Dendritic cell treated with granulocyte-macrophage colony-stimulating factor and Interleukin-4, amounts not matched to agents 40 ng/mL and 50 ng/mL, for 4 days (primary cell): ENCODE data around the gene ZBTB16.

ENCODE experiments used
- H3K27ac Mint-ChIP-seq: one replicate; pipeline ENCODE4 v1.8.0; 2022; ENCODE audit warnings: mild to moderate bottlenecking, mixed read lengths
- H3K27me3 Mint-ChIP-seq: one replicate; pipeline ENCODE4 v1.8.0; 2022; ENCODE audit warnings: mild to moderate bottlenecking, mixed read lengths
- H3K36me3 Mint-ChIP-seq: one replicate; pipeline ENCODE4 v1.8.0; 2022; ENCODE audit warnings: low read depth, mixed read lengths
- H3K4me1 Mint-ChIP-seq: one replicate; pipeline ENCODE4 v1.8.0; 2022; ENCODE audit warnings: low read depth, mixed read lengths
- H3K4me3 Mint-ChIP-seq: one replicate; pipeline ENCODE4 v1.8.0; 2022; ENCODE audit warnings: mild to moderate bottlenecking, moderate library complexity, mixed read lengths
- H3K9me3 Mint-ChIP-seq: one replicate; pipeline ENCODE4 v1.8.0; 2022; ENCODE audit warnings: mixed read lengths
- intact Hi-C: fragments of 100-400 bp; cut with micrococcal nuclease; formaldehyde crosslinking; loops from one replicate; pipeline ENCODE4 v1.15.0; 2022

The ZBTB16 gene

GRCh38 chr11:114152162-114152561 lies 92.7 kb downstream of the ZBTB16 start:
- Mint-ChIP-seq H3K9me3 (no peaks in the 10 kb centered on the region), H3K27me3 (no peaks in the 10 kb centered on the region), H3K4me1 (peaks cover 42% of the 10 kb centered on the region), H3K27ac (no peak overlapping the region), H3K36me3 (no peaks in the 10 kb centered on the region), H3K4me3 (no peak overlapping the region)
- intact Hi-C loops: no loop called here

GRCh38 chr11:114152785-114153184 lies 93.3 kb downstream of the ZBTB16 start:
- no peak overlapping the region for H3K4me3 Mint-ChIP-seq
- peaks cover 48% of the 10 kb centered on the region for H3K4me1 Mint-ChIP-seq
- intact Hi-C loops: no loop called here
- peaks cover 1% of the 10 kb centered on the region for H3K27me3 Mint-ChIP-seq
- no peak overlapping the region for H3K27ac Mint-ChIP-seq
- H3K9me3 Mint-ChIP-seq: no peaks in the 10 kb centered on the region
- H3K36me3 Mint-ChIP-seq: no peaks in the 10 kb centered on the region

GRCh38 chr11:114153224-114153623 lies 93.7 kb downstream of the ZBTB16 start:
- Mint-ChIP-seq H3K27me3 (peaks cover 1% of the 10 kb centered on the region), H3K9me3 (no peaks in the 10 kb centered on the region), H3K36me3 (no peaks in the 10 kb centered on the region), H3K4me3 (no peak overlapping the region), H3K27ac (no peak overlapping the region), H3K4me1 (peaks cover 53% of the 10 kb centered on the region)
- intact Hi-C loops: no loop called here

- H3K4me3 Mint-ChIP-seq: no peak overlapping the region
- H3K27me3 Mint-ChIP-seq: peaks cover 1% of the 10 kb centered on the region
- no peaks in the 10 kb centered on the region for H3K36me3 Mint-ChIP-seq
- no peaks in the 10 kb centered on the region for H3K9me3 Mint-ChIP-seq
- intact Hi-C loops: loop anchor here (5.0 kb wide), 1 partner anchor 103 kb away; no protein-coding TSS in a partner anchor
- H3K27ac Mint-ChIP-seq: no peak overlapping the region
- H3K4me1 Mint-ChIP-seq: peaks cover 61% of the 10 kb centered on the region
These were observed 94.9 kb downstream of the ZBTB16 start for GRCh38 chr11:114154271-114155047.

- no peaks in the 10 kb centered on the region for H3K9me3 Mint-ChIP-seq
- H3K27me3 Mint-ChIP-seq: peaks cover 1% of the 10 kb centered on the region
- H3K4me3 Mint-ChIP-seq: no peak overlapping the region
- H3K27ac Mint-ChIP-seq: no peak overlapping the region
- H3K36me3 Mint-ChIP-seq: no peaks in the 10 kb centered on the region
- intact Hi-C loops: loop anchor here (5.0 kb wide), 1 partner anchor 102 kb away; no protein-coding TSS in a partner anchor
- peaks cover 67% of the 10 kb centered on the region for H3K4me1 Mint-ChIP-seq
These were observed 95.6 kb downstream of the ZBTB16 start for GRCh38 chr11:114155116-114155515.

GRCh38 chr11:114156131-114156581 lies 96.6 kb downstream of the ZBTB16 start:
- no peak overlapping the region for H3K27ac Mint-ChIP-seq
- H3K27me3 Mint-ChIP-seq: peaks cover 1% of the 10 kb centered on the region
- H3K36me3 Mint-ChIP-seq: no peaks in the 10 kb centered on the region
- no peaks in the 10 kb centered on the region for H3K9me3 Mint-ChIP-seq
- no peak overlapping the region for H3K4me3 Mint-ChIP-seq
- intact Hi-C loops: loop anchor here (5.0 kb wide), 1 partner anchor 101 kb away; no protein-coding TSS in a partner anchor
- peaks cover 76% of the 10 kb centered on the region for H3K4me1 Mint-ChIP-seq

- Mint-ChIP-seq H3K27me3 (peaks cover 5% of the 10 kb centered on the region), H3K4me3 (no peak overlapping the region), H3K27ac (no peak overlapping the region), H3K9me3 (no peaks in the 10 kb centered on the region), H3K4me1 (peaks cover 82% of the 10 kb centered on the region), H3K36me3 (no peaks in the 10 kb centered on the region)
- intact Hi-C loops: loop anchor here (5.0 kb wide), 1 partner anchor 101 kb away; no protein-coding TSS in a partner anchor
These were observed 97.3 kb downstream of the ZBTB16 start for GRCh38 chr11:114156782-114157181.

- Mint-ChIP-seq H3K4me3 (no peak overlapping the region), H3K27me3 (peaks cover 5% of the 10 kb centered on the region), H3K27ac (no peak overlapping the region), H3K36me3 (no peaks in the 10 kb centered on the region), H3K4me1 (peaks cover 82% of the 10 kb centered on the region), H3K9me3 (no peaks in the 10 kb centered on the region)
- intact Hi-C loops: loop anchor here (5.0 kb wide), 1 partner anchor 100 kb away; no protein-coding TSS in a partner anchor
These were observed 98.1 kb downstream of the ZBTB16 start for GRCh38 chr11:114157476-114158050.

- intact Hi-C loops: loop anchor here (5.0 kb wide), 1 partner anchor 99 kb away; no protein-coding TSS in a partner anchor
- Mint-ChIP-seq H3K27me3 (peaks cover 10% of the 10 kb centered on the region), H3K4me1 (peaks cover 82% of the 10 kb centered on the region), H3K4me3 (no peak overlapping the region), H3K27ac (no peak overlapping the region), H3K36me3 (no peaks in the 10 kb centered on the region), H3K9me3 (no peaks in the 10 kb centered on the region)
These were observed 98.9 kb downstream of the ZBTB16 start for GRCh38 chr11:114158421-114158820.

- H3K27me3 Mint-ChIP-seq: peaks cover 12% of the 10 kb centered on the region
- no peak overlapping the region for H3K4me3 Mint-ChIP-seq
- H3K27ac Mint-ChIP-seq: peak overlapping the region; percentile 59
- intact Hi-C loops: loop anchor here (5.0 kb wide), 1 partner anchor 98 kb away; no protein-coding TSS in a partner anchor
- no peaks in the 10 kb centered on the region for H3K9me3 Mint-ChIP-seq
- no peaks in the 10 kb centered on the region for H3K36me3 Mint-ChIP-seq
- peaks cover 82% of the 10 kb centered on the region for H3K4me1 Mint-ChIP-seq
These were observed 99.4 kb downstream of the ZBTB16 start for GRCh38 chr11:114158886-114159285.

- no peak overlapping the region for H3K4me3 Mint-ChIP-seq
These were observed 99.8 kb downstream of the ZBTB16 start for GRCh38 chr11:114159320-114159719.

GRCh38 chr11:114159802-114160632 lies 100.5 kb downstream of the ZBTB16 start:
- no peaks in the 10 kb centered on the region for H3K36me3 Mint-ChIP-seq
- H3K4me3 Mint-ChIP-seq: peak overlapping the region; percentile 51
- H3K27me3 Mint-ChIP-seq: peaks cover 13% of the 10 kb centered on the region
- peak overlapping the region; percentile 59 for H3K27ac Mint-ChIP-seq
- H3K9me3 Mint-ChIP-seq: no peaks in the 10 kb centered on the region
- intact Hi-C loops: loop anchor here (5.0 kb wide), 2 partner anchors 78 to 97 kb away; no protein-coding TSS in a partner anchor
- H3K4me1 Mint-ChIP-seq: peaks cover 83% of the 10 kb centered on the region

More at GRCh38 chr11:114159320-114159719, 99.8 kb downstream of the ZBTB16 start:
- peaks cover 83% of the 10 kb centered on the region for H3K4me1 Mint-ChIP-seq
- peaks cover 12% of the 10 kb centered on the region for H3K27me3 Mint-ChIP-seq
- H3K27ac Mint-ChIP-seq: peak overlapping the region; percentile 59
- no peaks in the 10 kb centered on the region for H3K9me3 Mint-ChIP-seq
- intact Hi-C loops: loop anchor here (5.0 kb wide), 1 partner anchor 98 kb away; no protein-coding TSS in a partner anchor
- H3K36me3 Mint-ChIP-seq: no peaks in the 10 kb centered on the region

GRCh38 chr11:114160894-114161293 lies 101.4 kb downstream of the ZBTB16 start:
- H3K27ac Mint-ChIP-seq: peak overlapping the region; percentile 59

More at GRCh38 chr11:114160894-114161293, 101.4 kb downstream of the ZBTB16 start:
- Mint-ChIP-seq H3K4me1 (peaks cover 76% of the 10 kb centered on the region), H3K27me3 (peaks cover 13% of the 10 kb centered on the region), H3K36me3 (no peaks in the 10 kb centered on the region), H3K9me3 (no peaks in the 10 kb centered on the region), H3K4me3 (no peak overlapping the region)
- intact Hi-C loops: loop anchor here (5.0 kb wide), 1 partner anchor 79 kb away; no protein-coding TSS in a partner anchor
